Ascending aorta (tissue), 2 donors: ENCODE data around the gene AXIN2. TPM values are rescaled to one million over a fixed set of nuclear protein-coding genes. Genes with fewer than 3 reads are reported as not detected.

Source experiments
- DNase-seq, 2 donors: peaks; one replicate each; pipeline ENCODE4 v3.0.0-alpha.2; 2019; ENCODE audit warnings: low spot score in 2 of 2
- H3K27ac ChIP-seq, 2 donors: fragments of 200-600 bp; sonication (generic); one replicate each; pipeline ENCODE4 v1.5.1; 2016 to 2017; ENCODE audit warnings: mild to moderate bottlenecking in 1 of 2
- H3K27me3 ChIP-seq: fragments of 200-600 bp; sonication (generic); one replicate; pipeline ENCODE4 v1.5.1; 2017
- H3K36me3 ChIP-seq, 2 donors: fragments of 200-600 bp; sonication (generic); one replicate each; pipeline ENCODE4 v1.5.1; 2016
- H3K4me1 ChIP-seq, 2 donors: fragments of 200-600 bp; sonication (generic); one replicate each; pipeline ENCODE4 v1.5.1; 2016 to 2017; ENCODE audit warnings: mild to moderate bottlenecking in 1 of 2
- H3K4me3 ChIP-seq, 2 donors: fragments of 200-600 bp; sonication (generic); one replicate each; pipeline ENCODE4 v1.5.1; 2016 to 2017; ENCODE audit warnings: mild to moderate bottlenecking in 1 of 2
- H3K9me3 ChIP-seq, 2 donors: fragments of 200-600 bp; sonication (generic); one replicate each; pipeline ENCODE4 v1.5.1; 2016
- intact Hi-C: fragments of 100-400 bp; cut with DNase I; formaldehyde crosslinking; loops from one replicate; pipeline ENCODE4 v1.15.1; 2023
- total RNA-seq: library from RNA; depleted of rRNA; stranded (reverse); fragments of >200 nt; gene quantifications from one replicate; pipeline ENCODE4 v1.1.0, GENCODE V29; 2016
- TF ChIP-seq, protein P1 (sequence below), 3 experiments: fragments of 200-600 bp in 2 of 3; fragments of 450-650 bp in 1 of 3; sonication (generic) in 2 of 3; IDR thresholded peaks; one replicate each; pipeline ENCODE4 v1.5.1; 2016 to 2019; ENCODE audit warnings: antibody characterized with exemption in 3 of 3, mild to moderate bottlenecking in 1 of 3, moderate library complexity in 1 of 3

Gene AXIN2
- total RNA-seq, 1 donor from 2014 or later = 27.5 TPM

DNA sequence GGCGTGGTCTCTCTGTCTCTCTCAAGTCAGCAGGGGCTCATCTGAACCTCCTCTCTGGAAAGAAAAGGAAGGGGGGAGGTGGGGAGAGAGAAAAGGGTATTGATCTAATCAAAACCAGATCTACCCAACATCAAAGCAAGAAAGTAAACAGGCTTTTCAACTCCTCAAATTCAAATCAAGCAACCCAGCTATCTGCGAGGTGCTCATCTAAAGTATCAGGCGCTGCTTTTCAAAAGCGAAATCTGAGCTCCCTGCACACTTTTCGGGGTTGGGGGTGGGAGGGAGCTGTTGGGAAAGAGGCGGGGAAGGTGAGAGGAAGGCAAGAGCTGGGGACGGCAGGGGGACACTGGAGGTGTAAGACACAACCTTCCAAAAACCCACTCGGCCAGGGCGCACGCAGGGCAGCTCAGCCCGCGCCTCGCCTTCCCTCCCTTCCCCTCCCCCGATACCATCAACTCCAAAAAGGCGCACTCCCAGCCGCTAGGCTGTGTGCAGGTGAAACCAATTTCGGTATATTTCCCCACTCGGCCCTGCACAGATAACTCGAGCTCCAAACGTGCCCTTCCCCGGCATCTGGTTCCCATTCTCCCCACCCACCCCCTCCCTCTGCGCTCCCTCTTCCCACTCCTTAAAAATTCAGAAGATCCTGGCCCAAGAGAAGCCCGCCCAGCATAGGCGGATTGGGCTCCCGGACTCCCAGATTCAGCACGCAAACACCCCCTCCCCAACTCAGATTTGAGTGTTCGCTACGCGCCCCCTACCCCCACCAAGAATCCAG lies 2.6 kb downstream of the AXIN2 start:
- H3K36me3 ChIP-seq = peaks cover 0 to 4% of the 10 kb centered on the region in 2 donors
- H3K4me3 ChIP-seq = peak overlapping the region in 1 of 2 donors; percentile 97
- H3K4me1 ChIP-seq = peaks cover 7 to 16% of the 10 kb centered on the region in 2 donors
- TF ChIP-seq, protein P1, sequence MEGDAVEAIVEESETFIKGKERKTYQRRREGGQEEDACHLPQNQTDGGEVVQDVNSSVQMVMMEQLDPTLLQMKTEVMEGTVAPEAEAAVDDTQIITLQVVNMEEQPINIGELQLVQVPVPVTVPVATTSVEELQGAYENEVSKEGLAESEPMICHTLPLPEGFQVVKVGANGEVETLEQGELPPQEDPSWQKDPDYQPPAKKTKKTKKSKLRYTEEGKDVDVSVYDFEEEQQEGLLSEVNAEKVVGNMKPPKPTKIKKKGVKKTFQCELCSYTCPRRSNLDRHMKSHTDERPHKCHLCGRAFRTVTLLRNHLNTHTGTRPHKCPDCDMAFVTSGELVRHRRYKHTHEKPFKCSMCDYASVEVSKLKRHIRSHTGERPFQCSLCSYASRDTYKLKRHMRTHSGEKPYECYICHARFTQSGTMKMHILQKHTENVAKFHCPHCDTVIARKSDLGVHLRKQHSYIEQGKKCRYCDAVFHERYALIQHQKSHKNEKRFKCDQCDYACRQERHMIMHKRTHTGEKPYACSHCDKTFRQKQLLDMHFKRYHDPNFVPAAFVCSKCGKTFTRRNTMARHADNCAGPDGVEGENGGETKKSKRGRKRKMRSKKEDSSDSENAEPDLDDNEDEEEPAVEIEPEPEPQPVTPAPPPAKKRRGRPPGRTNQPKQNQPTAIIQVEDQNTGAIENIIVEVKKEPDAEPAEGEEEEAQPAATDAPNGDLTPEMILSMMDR (IDR thresholded peaks at IDR 0.05) = no peak
- no peaks in the 10 kb centered on the region for H3K9me3 ChIP-seq
- no peaks in the 10 kb centered on the region for H3K27me3 ChIP-seq
- DNase-seq = no peak
- H3K27ac ChIP-seq = peak overlapping the region; percentile 90 to 94
- intact Hi-C loops = loop anchor here (2.0 to 5.0 kb wide), 3 partner anchors 72 to 327 kb away; no protein-coding TSS in a partner anchor

- no peak for DNase-seq
- H3K27ac ChIP-seq = peak overlapping the region in 1 of 2 donors; percentile 90
- peak overlapping the region in 1 of 2 donors; percentile 97 for H3K4me3 ChIP-seq
- H3K4me1 ChIP-seq = peaks cover 9 to 17% of the 10 kb centered on the region in 2 donors
- intact Hi-C loops = loop anchor here (2.0 to 5.0 kb wide), 3 partner anchors 71 to 326 kb away; no protein-coding TSS in a partner anchor
- no peaks in the 10 kb centered on the region for H3K9me3 ChIP-seq
- peaks cover 0 to 4% of the 10 kb centered on the region in 2 donors for H3K36me3 ChIP-seq
- TF ChIP-seq, protein P1 (IDR thresholded peaks at IDR 0.05) = no peak
- H3K27me3 ChIP-seq = no peaks in the 10 kb centered on the region
Observed at GRCh38 chr17:65558311-65558682, 3.2 kb downstream of the AXIN2 start.

GRCh38 chr17:65557349-65558310 lies 3.8 kb downstream of the AXIN2 start:
- DNase-seq = no peak
- Histone ChIP-seq H3K27ac (no peak overlapping the region), H3K4me1 (peaks cover 9 to 24% of the 10 kb centered on the region in 2 donors), H3K27me3 (no peaks in the 10 kb centered on the region), H3K9me3 (no peaks in the 10 kb centered on the region), H3K4me3 (peak overlapping the region in 1 of 2 donors; percentile 97), H3K36me3 (peaks cover 0 to 4% of the 10 kb centered on the region in 2 donors)
- TF ChIP-seq, protein P1 (IDR thresholded peaks at IDR 0.05) = no peak
- intact Hi-C loops = loop anchor here (2.0 to 5.0 kb wide), 6 partner anchors 71 to 325 kb away; no protein-coding TSS in a partner anchor

DNA sequence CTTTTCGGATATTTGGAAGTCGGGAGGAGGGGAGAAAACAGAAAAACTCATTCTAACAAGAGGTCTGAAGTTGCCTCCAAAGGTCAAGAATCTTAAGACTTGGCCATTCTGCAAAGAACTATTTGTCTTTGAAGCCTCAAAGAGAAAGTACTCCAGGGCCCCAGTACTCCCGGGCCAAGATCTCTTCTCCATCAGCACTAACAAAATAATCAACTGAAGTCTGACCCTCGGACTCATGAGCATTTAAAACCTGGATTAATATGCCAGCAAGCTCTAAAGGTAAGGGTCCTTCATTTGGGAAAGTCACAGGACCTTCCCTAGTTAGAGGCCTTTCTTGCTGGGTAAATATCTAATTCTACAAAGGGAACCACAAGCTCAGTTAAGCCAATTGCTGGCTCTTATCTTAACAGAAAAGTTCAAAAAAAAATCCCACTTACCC lies 4.5 kb downstream of the AXIN2 start:
- peak overlapping the region in 1 of 2 donors; percentile 52 for H3K27ac ChIP-seq

More for the DNA sequence above, 4.5 kb downstream of the AXIN2 start:
- DNase-seq = no peak
- intact Hi-C loops = loop anchor here (2.0 to 5.0 kb wide), 5 partner anchors 100 to 325 kb away; no protein-coding TSS in a partner anchor
- Histone ChIP-seq H3K9me3 (no peaks in the 10 kb centered on the region), H3K27me3 (no peaks in the 10 kb centered on the region), H3K4me1 (peaks cover 12 to 26% of the 10 kb centered on the region in 2 donors), H3K4me3 (peak overlapping the region in 1 of 2 donors; percentile 37), H3K36me3 (peaks cover 0 to 4% of the 10 kb centered on the region in 2 donors)
- TF ChIP-seq, protein P1 (IDR thresholded peaks at IDR 0.05) = no peak
